HFFc6 (cell line): ENCODE measurements around the gene TWIST2. TPM values are rescaled to one million over a fixed set of nuclear protein-coding genes. Genes with fewer than 3 reads are reported as not detected.

Experiments used
- DNase-seq: peaks from one replicate; pipeline ENCODE4 v3.0.0-alpha.2; 2018
- H3K27ac Mint-ChIP-seq: 2 replicates; pipeline ENCODE4 v1.8.0; 2020; ENCODE audit warnings: mild to moderate bottlenecking, mixed read lengths
- H3K27me3 Mint-ChIP-seq: 2 replicates; pipeline ENCODE4 v1.8.0; 2021; ENCODE audit warnings: mild to moderate bottlenecking, moderate library complexity, mixed read lengths; ENCODE audit not compliant: insufficient read depth
- H3K36me3 Mint-ChIP-seq: 2 replicates; pipeline ENCODE4 v1.8.0; 2021; ENCODE audit warnings: low read depth, mixed read lengths
- H3K4me1 Mint-ChIP-seq: 2 replicates; pipeline ENCODE4 v1.8.0; 2020; ENCODE audit warnings: low read depth, mixed read lengths
- H3K4me3 Mint-ChIP-seq: 2 replicates; pipeline ENCODE4 v1.8.0; 2020; ENCODE audit warnings: mild to moderate bottlenecking, moderate library complexity, mixed read lengths
- H3K9me3 Mint-ChIP-seq: 2 replicates; pipeline ENCODE4 v1.8.0; 2020; ENCODE audit warnings: mild to moderate bottlenecking, mixed read lengths
- CTCF ChIP-seq: fragments of 200-600 bp; sonication (generic); IDR thresholded peaks from 2 replicates; pipeline ENCODE4 v1.5.0; 2021; ENCODE audit warnings: antibody characterized with exemption, mild to moderate bottlenecking
- total RNA-seq, 6 experiments: library from RNA; stranded (reverse); fragmentation: NEBNext Ultra II Directional; extraction: Animal tissue kit (Norgen Biotek cat#: 25700); gene quantifications; 2 replicates in 1 of 6; 3 replicates in 5 of 6; pipeline ENCODE4 v1.2.3, GENCODE V29; 2021

Gene TWIST2
- total RNA-seq, 6 experiments from 2014 or later: 127 to 146 (median 137) TPM

- no peak for TF ChIP-seq CTCF
- H3K9me3 Mint-ChIP-seq: 0 out of 2 replicates have a peak, but pooled peaks cover 4% of the 10 kb centered on the region
- peak overlapping the region; percentile 59 for H3K27ac Mint-ChIP-seq
- no peak for DNase-seq
- no peak overlapping the region for H3K4me3 Mint-ChIP-seq
- peaks cover 53% of the 10 kb centered on the region for H3K4me1 Mint-ChIP-seq
- peaks cover 4% of the 10 kb centered on the region for H3K27me3 Mint-ChIP-seq
- peaks cover 4% of the 10 kb centered on the region; the same call in 1 of the 2 replicates for H3K36me3 Mint-ChIP-seq
These were observed 108.0 kb downstream of the TWIST2 start for GRCh38 chr2:238955648-238956531.

- TF ChIP-seq CTCF: no peak
- Mint-ChIP-seq H3K27ac (no peak overlapping the region), H3K9me3 (0 out of 2 replicates have a peak, but pooled peaks cover 4% of the 10 kb centered on the region), H3K4me1 (peaks cover 45% of the 10 kb centered on the region), H3K36me3 (peaks cover 4% of the 10 kb centered on the region; the same call in 1 of the 2 replicates), H3K27me3 (peaks cover 4% of the 10 kb centered on the region), H3K4me3 (no peak overlapping the region)
- DNase-seq: no peak
These were observed 108.8 kb downstream of the TWIST2 start for GRCh38 chr2:238956676-238957075.
